ENCODE measurements around the gene ANO4.
"Not testable (repeated sequence)": the region's sequence is repeated elsewhere in the genome, so short reads cannot be mapped to it uniquely, and the experiment has no call there.

The ANO4 gene

DNA sequence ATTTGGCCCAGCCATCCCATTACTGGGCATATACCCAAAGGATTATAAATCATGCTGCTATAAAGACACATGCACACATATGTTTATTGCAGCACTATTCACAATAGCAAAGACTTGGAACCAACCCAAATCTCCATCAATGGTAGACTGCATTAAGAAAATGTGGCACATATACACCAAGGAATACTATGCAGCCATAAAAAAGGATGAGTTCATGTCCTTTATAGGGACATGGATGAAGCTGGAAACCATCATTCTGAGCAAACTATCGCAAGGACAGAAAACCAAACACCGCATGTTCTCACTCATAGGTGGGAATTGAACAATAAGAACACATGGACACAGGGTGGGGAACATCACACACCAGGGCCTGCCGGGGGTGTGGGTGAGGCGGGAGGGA is 295.6 kb downstream of the ANO4 start:
- not testable (repeated sequence) for DNase-seq (ENCODE audit: low spot score)

DNA sequence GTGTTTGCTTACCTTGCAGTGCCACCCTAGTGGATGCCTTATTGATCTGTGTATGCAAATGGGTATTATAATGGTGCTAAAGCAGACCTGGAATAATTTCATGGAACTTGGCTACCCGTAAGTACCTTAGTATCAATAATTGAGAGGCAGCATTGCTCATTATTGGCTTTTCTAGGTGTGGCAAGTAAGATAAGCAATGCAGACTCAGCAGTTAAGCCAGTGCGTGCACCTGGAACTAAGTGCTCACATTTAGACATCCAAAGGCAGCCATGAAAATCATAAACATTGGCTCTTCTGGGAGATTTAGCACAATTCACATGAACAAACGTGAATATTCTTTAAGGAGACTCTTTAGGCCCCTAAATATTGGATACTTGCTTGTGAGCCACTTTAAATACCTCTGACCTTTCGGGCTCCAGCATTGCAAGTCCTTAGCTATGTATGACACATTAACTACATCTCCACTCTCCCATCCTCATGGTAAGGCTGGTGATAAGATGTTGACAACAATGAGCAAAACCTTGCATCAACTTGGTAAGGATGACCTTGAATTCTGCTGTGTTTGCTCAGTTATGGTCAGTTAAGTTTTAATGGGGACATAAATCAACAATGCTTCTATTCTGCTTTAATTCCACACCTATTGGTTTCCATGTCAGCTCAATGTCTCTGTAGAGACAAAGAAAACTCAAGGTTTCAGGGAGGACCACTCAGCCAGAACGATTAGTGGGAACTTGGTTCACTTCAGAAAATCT is 303.4 kb downstream of the ANO4 start:
- DNase-seq (ENCODE audit: low spot score): no peak

DNA sequence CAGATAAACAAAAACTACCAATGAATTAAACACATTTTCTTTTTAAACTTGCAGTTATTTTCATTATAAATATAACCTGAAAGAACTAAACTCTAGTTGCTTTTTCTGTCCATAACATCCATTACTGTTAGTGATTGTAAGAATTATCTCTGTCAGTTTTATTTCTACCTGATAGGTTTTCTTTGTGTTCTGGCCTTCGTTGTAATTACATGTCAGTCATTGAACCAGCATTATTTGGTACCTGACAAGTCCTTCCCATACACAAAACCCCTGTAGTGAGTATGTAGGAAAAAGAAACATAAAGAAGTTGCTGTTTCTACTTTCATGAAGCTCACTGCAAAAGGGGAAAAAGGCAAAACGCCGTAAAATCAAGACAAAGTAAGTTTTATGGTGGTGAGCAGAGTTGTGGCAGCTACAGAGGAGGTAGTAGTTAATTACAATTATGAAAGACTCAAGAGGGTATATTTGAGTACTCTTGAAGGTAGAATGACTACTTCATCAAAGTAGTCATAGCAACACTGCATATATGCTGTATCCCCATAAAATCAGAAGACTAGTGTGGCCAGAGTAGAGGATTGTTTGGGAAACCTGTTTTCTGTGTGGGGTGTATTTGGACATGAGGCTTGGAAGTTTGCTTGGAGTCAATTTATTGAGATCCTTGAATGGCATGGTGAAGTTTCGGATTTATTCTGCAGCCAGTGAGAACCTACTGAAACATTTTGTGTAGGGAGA is 312.6 kb downstream of the ANO4 start:
- no peak for DNase-seq (ENCODE audit: low spot score)

DNA sequence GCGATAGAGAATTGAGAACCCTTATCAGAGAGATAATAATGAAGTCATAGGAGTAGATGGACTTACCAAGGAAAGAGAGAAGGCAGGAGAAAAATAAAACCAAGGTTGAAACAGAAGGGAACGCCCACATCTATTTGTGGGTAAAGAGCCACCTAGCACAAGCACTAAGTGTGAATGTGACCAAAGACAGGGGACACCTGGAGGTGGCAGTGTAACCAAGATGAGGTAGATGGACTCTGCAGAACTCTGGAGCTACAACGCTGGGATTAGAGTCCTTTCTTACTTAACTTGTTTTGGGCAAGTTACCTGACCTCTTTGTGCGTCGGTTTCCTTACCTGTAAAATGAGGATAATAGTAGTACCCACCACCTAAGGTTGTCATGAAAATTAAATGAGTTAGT is 313.6 kb downstream of the ANO4 start:
- DNase-seq (ENCODE audit: low spot score): no peak

DNA sequence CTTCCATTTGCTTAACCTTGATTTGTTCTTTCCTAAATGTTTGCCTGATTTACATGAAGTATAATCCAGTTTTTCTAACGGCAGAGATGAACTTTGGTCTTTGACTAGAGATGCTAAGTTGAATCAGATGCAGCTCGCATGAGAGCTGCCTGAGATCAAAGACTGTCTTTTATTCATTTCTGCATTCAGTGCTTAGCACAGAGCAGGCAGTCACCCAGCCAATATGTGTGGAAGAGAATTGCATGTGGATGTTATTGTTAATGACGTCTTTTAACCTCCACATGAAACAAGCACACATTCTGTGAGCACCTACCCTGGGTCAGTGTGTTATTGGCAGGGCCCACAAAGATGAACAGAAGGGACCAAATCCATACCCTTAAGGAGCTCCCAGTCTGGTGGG is 316.3 kb downstream of the ANO4 start:
- no peak for DNase-seq (ENCODE audit: low spot score)

DNA sequence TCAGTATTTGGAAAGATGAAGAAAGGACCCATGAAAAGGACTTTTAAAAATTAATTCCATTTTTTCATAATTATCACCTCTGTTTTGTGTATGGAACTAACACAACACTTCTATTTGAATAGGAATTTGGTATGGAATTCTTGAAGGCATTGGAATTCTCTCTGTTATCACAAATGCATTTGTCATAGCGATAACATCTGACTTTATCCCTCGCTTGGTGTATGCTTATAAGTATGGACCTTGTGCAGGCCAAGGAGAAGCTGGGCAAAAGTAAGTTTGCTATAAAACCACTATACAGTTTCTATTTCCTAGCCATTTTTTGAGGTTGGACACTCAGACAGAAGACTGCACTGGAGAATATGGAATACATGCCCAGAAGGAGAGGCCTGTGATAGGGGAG is 316.9 kb downstream of the ANO4 start:
- DNase-seq (ENCODE audit: low spot score): no peak

DNA sequence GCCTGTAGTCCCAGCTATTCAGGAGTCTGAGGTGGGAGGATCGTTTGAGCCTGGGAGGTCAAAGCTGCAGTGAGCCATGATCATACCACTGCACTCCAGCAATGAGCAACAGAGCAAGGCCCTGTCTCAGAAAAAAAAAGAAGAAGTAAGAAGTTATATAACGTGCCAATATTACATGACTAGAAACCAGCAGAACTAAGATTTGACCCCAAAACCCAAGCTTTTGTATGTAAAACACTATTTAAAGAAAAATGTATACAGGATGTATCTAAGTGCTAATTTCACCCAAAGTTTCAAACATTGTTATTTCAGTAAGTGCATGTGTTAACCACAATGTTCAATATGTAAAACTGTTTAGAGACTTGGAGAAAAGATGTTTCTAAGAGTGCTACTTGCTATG is 320.8 kb downstream of the ANO4 start:
- DNase-seq (ENCODE audit: low spot score): no peak

DNA sequence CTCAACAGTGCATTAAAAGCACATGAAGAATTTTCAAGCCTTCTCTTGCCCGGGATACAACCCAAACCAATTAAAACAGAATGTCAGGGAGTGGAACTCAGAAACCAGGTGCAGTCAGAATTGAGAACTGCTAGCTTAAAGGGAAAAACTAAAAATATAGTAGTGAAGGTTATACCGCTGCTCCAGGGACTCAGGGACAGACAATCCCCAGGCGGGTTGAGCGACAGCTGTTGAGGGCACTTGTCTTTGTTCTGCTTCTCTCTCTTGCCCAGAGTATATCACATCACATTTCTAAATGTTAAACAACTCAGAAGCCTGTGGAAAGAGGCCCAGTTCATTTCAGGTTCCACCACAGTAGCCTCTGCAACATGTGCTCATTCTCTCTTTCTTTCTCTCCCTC is 322.3 kb downstream of the ANO4 start:
- DNase-seq (ENCODE audit: low spot score): no peak

DNA sequence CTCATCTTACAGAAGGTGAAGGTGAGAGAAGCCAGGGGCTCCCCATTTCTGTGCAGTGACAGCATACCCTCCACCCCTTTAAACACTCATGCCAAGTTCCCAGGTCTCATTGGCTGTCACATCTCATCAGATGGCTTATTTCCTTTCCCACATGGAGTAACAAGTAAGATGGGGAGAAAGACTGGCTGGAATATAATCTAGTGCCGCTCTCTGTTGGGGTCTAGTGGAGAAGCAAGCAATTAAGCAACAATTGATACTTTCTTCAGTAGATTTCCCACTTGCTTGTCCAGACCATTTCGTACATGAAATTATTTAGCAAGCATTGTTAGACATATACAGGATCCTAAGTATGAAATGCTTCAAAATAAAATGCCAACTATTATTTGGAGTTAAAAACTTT is 323.3 kb downstream of the ANO4 start:
- no peak for DNase-seq (ENCODE audit: low spot score)

DNA sequence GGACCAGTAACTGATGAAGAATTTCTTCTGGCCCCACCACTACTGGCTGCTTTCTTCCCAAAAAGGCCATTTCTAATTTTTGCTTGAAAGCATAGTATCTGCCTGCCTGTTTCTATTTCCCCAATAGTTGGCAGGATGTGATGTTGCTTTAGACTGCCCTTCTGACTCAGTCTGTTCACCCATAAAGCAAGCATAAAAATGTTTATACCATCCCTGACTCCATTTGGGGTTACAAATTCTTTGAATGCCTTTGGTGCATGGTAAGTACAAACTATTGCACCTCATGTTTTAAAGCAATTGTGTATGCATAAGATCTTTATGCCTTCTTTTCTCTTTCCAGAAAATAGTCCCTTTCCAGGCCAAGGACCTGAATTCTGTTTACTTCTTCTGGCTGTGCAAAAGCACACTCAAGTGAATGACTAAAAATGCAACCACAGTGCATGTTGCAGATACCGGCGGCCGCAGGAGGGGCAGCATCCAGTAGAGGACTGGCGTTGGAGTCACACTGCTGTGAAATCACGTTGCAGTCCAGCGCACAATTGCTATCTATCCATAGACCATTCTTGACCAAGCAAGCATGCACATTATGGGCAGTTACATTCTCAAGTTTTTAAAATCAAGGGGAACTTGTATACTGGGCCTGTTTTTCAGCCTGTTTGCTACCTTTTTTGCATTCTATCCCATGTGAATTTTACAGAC is 333.1 kb downstream of the ANO4 start:
- DNase-seq (ENCODE audit: low spot score): no peak

DNA sequence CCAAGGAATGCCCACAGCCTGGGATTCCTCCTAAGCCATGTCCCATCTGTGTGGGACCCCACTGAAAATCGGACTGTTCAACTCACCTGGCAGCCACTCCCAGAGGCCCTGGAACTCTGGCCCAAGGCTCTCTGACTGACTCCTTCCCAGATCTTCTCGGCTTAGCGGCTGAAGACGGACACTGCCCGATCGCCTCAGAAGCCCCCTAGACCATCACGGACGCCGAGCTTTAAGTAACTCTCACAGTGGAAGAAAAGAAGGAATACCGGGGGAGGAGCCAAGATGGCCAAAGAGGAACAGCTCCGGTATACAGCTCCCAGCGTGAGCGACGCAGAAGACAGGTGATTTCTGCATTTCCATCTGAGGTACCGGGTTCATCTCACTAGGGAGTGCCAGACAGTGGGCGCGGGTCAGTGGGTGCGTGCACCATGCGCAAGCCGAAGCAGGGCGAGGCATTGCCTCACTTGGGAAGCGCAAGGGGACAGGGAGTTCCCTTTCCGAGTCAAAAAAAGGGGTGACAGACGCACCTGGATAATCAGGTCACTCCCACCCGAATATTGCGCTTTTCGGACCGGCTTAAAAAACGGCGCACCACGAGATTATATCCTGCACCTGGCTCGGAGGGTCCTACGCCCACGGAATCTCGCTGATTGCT is 351.3 kb downstream of the ANO4 start:
- not testable (repeated sequence) for DNase-seq (ENCODE audit: low spot score)

DNA sequence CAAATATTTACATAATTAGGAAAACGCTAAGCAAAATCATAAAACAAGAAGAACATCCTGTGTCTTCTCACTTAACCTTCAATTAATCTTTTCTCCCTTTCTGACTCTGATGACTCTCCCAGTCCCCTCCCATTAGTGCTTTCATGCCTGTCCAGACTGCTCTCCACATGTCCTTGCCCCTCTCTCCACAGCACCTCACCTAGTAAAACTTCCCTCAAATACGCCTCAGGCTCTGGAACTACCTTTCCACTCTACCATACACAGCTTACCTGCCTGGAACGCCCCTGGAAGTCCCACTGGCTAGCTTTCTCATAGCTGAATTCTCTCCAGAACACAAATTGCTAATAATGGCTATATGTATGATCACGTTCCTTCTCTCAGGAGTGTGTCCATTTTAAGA is 370.7 kb downstream of the ANO4 start:
- DNase-seq (ENCODE audit: low spot score): no peak

DNA sequence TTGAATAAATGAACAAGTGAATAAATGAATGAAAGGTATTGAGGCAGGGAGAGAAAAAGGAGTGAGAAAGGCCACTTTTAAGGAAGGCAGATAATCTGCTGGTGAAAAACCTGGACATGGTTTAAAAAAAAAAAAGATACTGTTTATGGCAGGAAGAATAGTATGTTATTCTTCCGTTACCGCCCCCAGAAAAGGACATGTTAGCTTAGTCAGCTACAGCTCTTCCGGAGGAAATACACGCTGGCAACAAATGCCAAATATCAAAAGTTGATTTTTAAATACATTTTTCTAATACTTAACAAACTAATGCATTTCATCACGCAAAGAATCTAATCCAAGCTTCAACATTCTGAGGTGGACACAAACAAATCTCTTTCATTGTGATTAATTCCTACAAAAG is 372.3 kb downstream of the ANO4 start:
- no peak for DNase-seq (ENCODE audit: low spot score)

DNA sequence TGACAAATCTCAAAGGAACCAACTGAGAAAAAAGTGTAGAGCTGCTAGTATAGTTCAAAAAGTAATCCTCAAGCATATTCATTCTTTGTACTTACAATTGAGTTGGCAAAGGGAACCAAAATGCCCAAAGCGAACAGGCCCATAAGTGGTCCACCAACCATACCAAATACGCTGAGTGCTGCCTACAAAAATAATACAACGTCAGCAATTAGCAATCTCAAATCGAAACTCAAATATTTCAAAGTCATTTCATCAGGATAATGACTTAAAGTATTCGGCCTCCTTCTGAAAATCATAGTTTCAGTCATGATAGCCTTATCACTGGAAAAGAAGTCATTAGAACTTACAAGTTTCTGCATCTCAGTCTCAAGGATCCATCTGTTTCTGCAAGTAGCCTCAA is 373.4 kb downstream of the ANO4 start:
- no peak for DNase-seq (ENCODE audit: low spot score)

DNA sequence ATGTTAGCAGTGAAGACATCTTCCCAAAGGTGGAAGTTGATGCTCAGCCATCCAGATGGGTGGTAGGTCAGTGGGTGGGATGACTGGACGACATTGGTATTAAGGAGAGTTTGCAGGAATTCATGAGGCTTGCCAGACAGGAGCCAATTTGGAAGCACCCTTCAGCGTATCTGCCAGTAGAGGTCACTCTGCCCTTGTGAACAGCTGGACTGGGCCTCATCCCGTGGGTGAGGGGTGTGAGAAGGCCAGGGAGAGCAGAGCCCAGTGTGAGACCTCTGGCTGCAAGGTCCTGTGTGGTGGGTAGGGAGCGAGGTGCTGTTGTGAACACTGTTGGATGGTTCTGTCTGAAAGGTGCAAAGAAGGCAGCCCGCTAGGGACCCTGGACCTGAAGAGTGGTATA is 377.7 kb downstream of the ANO4 start:
- no peak for DNase-seq (ENCODE audit: low spot score)

DNA sequence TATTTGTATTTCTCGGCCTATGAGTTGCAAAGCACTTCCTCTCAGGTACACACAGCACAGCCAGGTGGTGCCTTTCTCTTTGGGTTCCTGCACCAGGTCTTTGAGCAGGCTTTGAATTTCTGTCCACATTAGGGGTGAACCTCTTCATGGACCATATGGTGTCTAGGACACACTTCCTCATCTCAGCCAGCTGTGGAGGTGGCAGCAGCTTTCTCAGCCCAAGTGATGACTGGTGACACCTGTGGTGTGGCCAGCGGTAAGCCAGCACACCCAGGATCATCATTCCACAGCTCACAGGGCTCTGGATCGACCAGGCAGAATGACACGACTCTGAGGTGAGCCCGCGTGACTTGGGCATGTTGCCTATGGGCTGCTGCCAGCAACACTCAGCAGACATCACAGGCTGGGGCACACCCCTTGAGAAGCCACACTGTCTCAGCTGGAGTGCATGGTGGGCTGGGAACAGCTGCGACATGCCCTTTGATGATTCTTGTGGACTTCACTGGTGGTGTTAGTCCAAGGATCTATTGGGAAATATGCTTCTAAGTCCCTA is 378.7 kb downstream of the ANO4 start:
- no peak for DNase-seq (ENCODE audit: low spot score)

DNA sequence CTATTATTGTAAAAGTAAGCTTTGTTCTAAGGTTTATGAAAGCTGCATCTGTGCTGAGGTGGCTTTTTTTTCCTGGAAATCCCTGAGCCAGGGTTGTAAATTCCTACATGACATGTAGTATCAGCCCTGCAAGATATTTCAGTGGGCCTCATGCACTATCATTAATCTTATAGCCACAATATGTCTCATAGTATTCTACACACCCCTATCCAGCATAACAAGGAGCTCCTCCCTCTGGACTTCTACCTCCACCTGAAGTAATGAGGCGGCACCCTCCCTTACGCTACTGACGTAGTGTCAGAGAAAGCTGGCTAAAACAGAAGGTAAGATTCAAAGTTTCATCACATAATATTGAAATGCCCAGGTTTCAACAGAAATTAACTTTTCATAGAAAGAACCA is 380.0 kb downstream of the ANO4 start:
- DNase-seq (ENCODE audit: low spot score): no peak

Data from CD4-positive, alpha-beta T cell treated with Interleukin-2 at 100 ng/mL for 4 hours (primary cell).